Measurements from ENCODE around the gene ABHD16B. TPM values are rescaled to one million over a fixed set of nuclear protein-coding genes. Genes with fewer than 3 reads are reported as not detected.

Gene ABHD16B
- total RNA-seq, 1 experiment from 2014 or later: 0.24 TPM

DNA sequence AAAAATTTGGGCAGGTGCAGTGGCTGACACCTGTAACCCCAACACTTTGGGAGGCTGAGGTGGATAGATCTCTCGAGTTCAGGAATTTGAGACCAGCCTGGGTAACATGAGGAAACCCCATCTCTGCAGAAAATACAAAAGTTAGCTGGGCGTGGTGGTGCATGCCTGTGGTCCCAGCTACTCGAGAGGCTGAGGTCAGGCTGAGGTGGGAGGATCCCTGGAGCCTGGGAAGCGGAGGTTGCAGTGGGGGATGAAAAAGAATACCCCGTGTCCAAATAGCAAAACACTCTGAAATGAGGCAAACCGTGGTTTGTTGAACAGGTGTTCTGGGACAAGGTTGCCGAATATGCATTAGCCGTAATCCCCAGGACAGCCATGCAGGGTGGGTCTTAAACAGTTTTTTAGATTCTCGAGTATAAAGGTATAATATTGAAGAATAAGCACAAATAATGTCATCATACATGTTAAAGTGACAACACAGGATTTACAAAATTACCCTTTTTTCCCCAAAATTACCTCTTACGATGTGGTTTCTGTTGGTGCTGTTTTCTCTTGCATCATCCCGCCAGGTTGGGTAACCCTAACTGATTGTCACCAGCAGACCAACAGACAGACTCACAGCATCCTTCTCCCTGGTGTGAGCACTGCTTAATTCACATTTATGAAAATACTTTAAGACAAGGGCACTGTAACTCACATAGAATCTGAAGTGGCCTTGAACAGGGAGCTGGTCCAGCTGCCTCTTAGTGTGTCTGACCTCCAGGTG, 42.7 kb downstream of the ABHD16B start:
- H3K4me3 Mint-ChIP-seq (ENCODE audit: low read depth, unreplicated experiment): no peak overlapping the region
- peaks cover 41% of the 10 kb centered on the region for H3K36me3 Mint-ChIP-seq (ENCODE audit: insufficient read depth, unreplicated experiment)
- TF ChIP-seq, protein P1, sequence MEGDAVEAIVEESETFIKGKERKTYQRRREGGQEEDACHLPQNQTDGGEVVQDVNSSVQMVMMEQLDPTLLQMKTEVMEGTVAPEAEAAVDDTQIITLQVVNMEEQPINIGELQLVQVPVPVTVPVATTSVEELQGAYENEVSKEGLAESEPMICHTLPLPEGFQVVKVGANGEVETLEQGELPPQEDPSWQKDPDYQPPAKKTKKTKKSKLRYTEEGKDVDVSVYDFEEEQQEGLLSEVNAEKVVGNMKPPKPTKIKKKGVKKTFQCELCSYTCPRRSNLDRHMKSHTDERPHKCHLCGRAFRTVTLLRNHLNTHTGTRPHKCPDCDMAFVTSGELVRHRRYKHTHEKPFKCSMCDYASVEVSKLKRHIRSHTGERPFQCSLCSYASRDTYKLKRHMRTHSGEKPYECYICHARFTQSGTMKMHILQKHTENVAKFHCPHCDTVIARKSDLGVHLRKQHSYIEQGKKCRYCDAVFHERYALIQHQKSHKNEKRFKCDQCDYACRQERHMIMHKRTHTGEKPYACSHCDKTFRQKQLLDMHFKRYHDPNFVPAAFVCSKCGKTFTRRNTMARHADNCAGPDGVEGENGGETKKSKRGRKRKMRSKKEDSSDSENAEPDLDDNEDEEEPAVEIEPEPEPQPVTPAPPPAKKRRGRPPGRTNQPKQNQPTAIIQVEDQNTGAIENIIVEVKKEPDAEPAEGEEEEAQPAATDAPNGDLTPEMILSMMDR (IDR thresholded peaks at IDR 0.05; ENCODE audit: unreplicated experiment): no peak
- intact Hi-C loops (cut with micrococcal nuclease; ENCODE audit: unreplicated experiment): no loop called here
- CTCF ChIA-PET: no interaction called here
- H3K27ac Mint-ChIP-seq (ENCODE audit: unreplicated experiment): no peak overlapping the region
- BruUV-seq (replicated peaks): TSS peak; percentile 3
- no peaks in the 10 kb centered on the region for H3K27me3 Mint-ChIP-seq (ENCODE audit: unreplicated experiment)
- peaks cover 19% of the 10 kb centered on the region for H3K4me1 Mint-ChIP-seq (ENCODE audit: low read depth, unreplicated experiment)
- H3K9me3 Mint-ChIP-seq (ENCODE audit: low read depth, unreplicated experiment): no peaks in the 10 kb centered on the region
- DNase-seq: no peak

GRCh38 chr20:63908008-63908682, 46.8 kb downstream of the ABHD16B start:
- intact Hi-C loops (cut with micrococcal nuclease; ENCODE audit: unreplicated experiment): no loop called here
- TF ChIP-seq, protein P1 (IDR thresholded peaks at IDR 0.05; ENCODE audit: unreplicated experiment): no peak
- H3K27ac Mint-ChIP-seq (ENCODE audit: unreplicated experiment): no peak overlapping the region
- peak; percentile 48 for DNase-seq
- H3K4me1 Mint-ChIP-seq (ENCODE audit: low read depth, unreplicated experiment): peaks cover 24% of the 10 kb centered on the region
- no peak overlapping the region for H3K4me3 Mint-ChIP-seq (ENCODE audit: low read depth, unreplicated experiment)
- no TSS peak for BruUV-seq (replicated peaks)
- CTCF ChIA-PET: interaction anchor here (1.2 to 1.3 kb wide), 2 partner anchors 12 to 66 kb away, joined by 3 to 6 read pairs; no protein-coding TSS in a partner anchor
- H3K9me3 Mint-ChIP-seq (ENCODE audit: low read depth, unreplicated experiment): no peaks in the 10 kb centered on the region
- peaks cover 42% of the 10 kb centered on the region for H3K36me3 Mint-ChIP-seq (ENCODE audit: insufficient read depth, unreplicated experiment)
- H3K27me3 Mint-ChIP-seq (ENCODE audit: unreplicated experiment): no peaks in the 10 kb centered on the region

DNA sequence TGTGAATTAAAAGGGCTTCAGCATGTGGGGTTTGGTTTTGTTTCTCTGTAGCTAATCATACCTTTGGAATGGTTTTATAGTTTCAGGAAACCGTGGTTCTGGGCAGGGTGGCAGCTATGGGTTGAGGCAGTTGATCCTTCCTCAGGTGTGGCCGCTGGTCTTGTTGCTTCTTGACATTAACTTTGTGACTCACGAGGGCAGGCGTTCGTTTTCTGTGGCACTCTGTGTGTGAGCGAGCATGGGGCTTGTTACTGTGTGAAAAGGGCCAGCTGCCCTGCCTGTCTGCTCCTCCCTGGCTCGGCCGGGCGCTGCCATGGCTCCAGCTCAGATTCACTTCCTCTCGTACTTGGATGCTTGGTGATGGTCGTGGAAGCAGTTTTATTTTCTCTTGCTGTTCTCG, 49.9 kb downstream of the ABHD16B start:
- CTCF ChIA-PET: no interaction called here
- Mint-ChIP-seq H3K27ac (ENCODE audit: unreplicated experiment) (no peak overlapping the region), H3K36me3 (ENCODE audit: insufficient read depth, unreplicated experiment) (peaks cover 27% of the 10 kb centered on the region), H3K27me3 (ENCODE audit: unreplicated experiment) (no peaks in the 10 kb centered on the region), H3K4me3 (ENCODE audit: low read depth, unreplicated experiment) (no peak overlapping the region), H3K9me3 (ENCODE audit: low read depth, unreplicated experiment) (no peaks in the 10 kb centered on the region), H3K4me1 (ENCODE audit: low read depth, unreplicated experiment) (peaks cover 28% of the 10 kb centered on the region)
- no TSS peak for BruUV-seq (replicated peaks)
- TF ChIP-seq, protein P1 (IDR thresholded peaks at IDR 0.05; ENCODE audit: unreplicated experiment): no peak
- DNase-seq: peak; percentile 25
- intact Hi-C loops (cut with micrococcal nuclease; ENCODE audit: unreplicated experiment): no loop called here

Other genes with a start within 250 kb of the ABHD16B start
- gene GMEB2, start 234.4 kb upstream of the ABHD16B start, total RNA-seq (2022): 18.6 and 18.8 TPM in 2 replicates
- 2.0 and 2.3 TPM in 2 replicates for gene STMN3, start 208.1 kb upstream of the ABHD16B start, total RNA-seq (2022)
- 39.1 and 39.8 TPM in 2 replicates for gene RTEL1, start 203.2 kb upstream of the ABHD16B start, total RNA-seq (2022)
- not detected in 2 replicates for gene TNFRSF6B, start 164.8 kb upstream of the ABHD16B start, total RNA-seq (2022)
- gene ARFRP1, start 153.5 kb upstream of the ABHD16B start, total RNA-seq (2022): 74.0 and 85.1 TPM in 2 replicates
- gene ZGPAT, start 153.5 kb upstream of the ABHD16B start, total RNA-seq (2022): 47.0 and 48.4 TPM in 2 replicates
- 25.8 and 27.1 TPM in 2 replicates for gene LIME1, start 124.8 kb upstream of the ABHD16B start, total RNA-seq (2022)
- gene SLC2A4RG, start 121.7 kb upstream of the ABHD16B start, total RNA-seq (2022): 163 and 169 TPM in 2 replicates
- 2.5 and 3.2 TPM in 2 replicates for gene ZBTB46, start 30.2 kb upstream of the ABHD16B start, total RNA-seq (2022)
- 192 and 197 TPM in 2 replicates for gene TPD52L2, start 3.8 kb downstream of the ABHD16B start, total RNA-seq (2022)
- 79.9 and 85.9 TPM in 2 replicates for gene DNAJC5, start 33.6 kb downstream of the ABHD16B start, total RNA-seq (2022)
- 85.1 and 86.3 TPM in 2 replicates for gene UCKL1, start 94.9 kb downstream of the ABHD16B start, total RNA-seq (2022)
- 58.1 and 62.8 TPM in 2 replicates for gene ZNF512B, start 108.4 kb downstream of the ABHD16B start, total RNA-seq (2022)
- gene SAMD10, start 118.1 kb downstream of the ABHD16B start, total RNA-seq (2022): 23.6 and 23.7 TPM in 2 replicates
- 111 and 113 TPM in 2 replicates for gene PRPF6, start 119.6 kb downstream of the ABHD16B start, total RNA-seq (2022)
- gene C20orf204, start 174.7 kb downstream of the ABHD16B start, total RNA-seq (2022): 4.9 and 5.0 TPM in 2 replicates
- gene SOX18, start 188.1 kb downstream of the ABHD16B start, total RNA-seq (2022): not detected in 2 replicates
- 39.9 and 43.7 TPM in 2 replicates for gene TCEA2, start 201.7 kb downstream of the ABHD16B start, total RNA-seq (2022)
- 17.2 and 17.8 TPM in 2 replicates for gene RGS19, start 218.0 kb downstream of the ABHD16B start, total RNA-seq (2022)
- 0.17 and 0.33 TPM in 2 replicates for gene OPRL1, start 218.6 kb downstream of the ABHD16B start, total RNA-seq (2022)
- gene LKAAEAR1, start 222.9 kb downstream of the ABHD16B start, total RNA-seq (2022): not detected in 2 replicates
- gene NPBWR2, start 246.1 kb downstream of the ABHD16B start, total RNA-seq (2022): not detected in 2 replicates

All from Calu3 (cell line).